GM13976 (cell line): Measurements from ENCODE around the gene CLECL1.
A peak's percentile ranks its signal among the peaks of the same experiment; 100 is the strongest.

Experiments used
- DNase-seq: peaks from one replicate; pipeline ENCODE4 v3.0.0; 2012; ENCODE audit warnings: low spot score
- CTCF ChIP-seq: IDR thresholded peaks from 2 replicates; pipeline ENCODE4 v1.5.1; 2012; ENCODE audit warnings: borderline replicate concordance, mild to moderate bottlenecking; ENCODE audit not compliant: insufficient read depth; ENCODE audit errors: extremely low read depth, missing control alignments, control extremely low read depth
- in situ Hi-C: fragments of 300-500 bp; cut with MboI; formaldehyde crosslinking; loops from one replicate; pipeline ENCODE4 v1.12.0; 2022; ENCODE audit warnings: low sequenced_read_pairs, mixed read lengths, inconsistent platforms; ENCODE audit not compliant: unreplicated experiment

Gene CLECL1

GRCh38 chr12:9753498-9753897, 20.6 kb upstream of the CLECL1 start:
- DNase-seq, result no peak
- in situ Hi-C loops, result no loop called here
- no peak for TF ChIP-seq CTCF

GRCh38 chr12:9753073-9753472, 20.2 kb upstream of the CLECL1 start:
- DNase-seq, result no peak
- in situ Hi-C loops, result no loop called here
- TF ChIP-seq CTCF, result no peak

GRCh38 chr12:9752145-9752933, 19.4 kb upstream of the CLECL1 start:
- no peak for DNase-seq
- in situ Hi-C loops, result no loop called here
- TF ChIP-seq CTCF, result no peak

- in situ Hi-C loops, result no loop called here
- no peak for DNase-seq
- TF ChIP-seq CTCF, result peak; percentile 24
These were observed 18.6 kb upstream of the CLECL1 start for GRCh38 chr12:9751204-9752144.

GRCh38 chr12:9750276-9751203, 17.6 kb upstream of the CLECL1 start:
- in situ Hi-C loops, result no loop called here
- DNase-seq, result peak; percentile 53
- peak; percentile 61 for TF ChIP-seq CTCF

- TF ChIP-seq CTCF, result no peak
- in situ Hi-C loops, result loop anchor here (5.0 to 10.0 kb wide), 2 partner anchors 53 to 175 kb away; no protein-coding TSS in a partner anchor
- DNase-seq, result no peak
These were observed 16.7 kb upstream of the CLECL1 start for GRCh38 chr12:9749640-9750039.
